ENCODE data around the gene STX11.

DNA sequence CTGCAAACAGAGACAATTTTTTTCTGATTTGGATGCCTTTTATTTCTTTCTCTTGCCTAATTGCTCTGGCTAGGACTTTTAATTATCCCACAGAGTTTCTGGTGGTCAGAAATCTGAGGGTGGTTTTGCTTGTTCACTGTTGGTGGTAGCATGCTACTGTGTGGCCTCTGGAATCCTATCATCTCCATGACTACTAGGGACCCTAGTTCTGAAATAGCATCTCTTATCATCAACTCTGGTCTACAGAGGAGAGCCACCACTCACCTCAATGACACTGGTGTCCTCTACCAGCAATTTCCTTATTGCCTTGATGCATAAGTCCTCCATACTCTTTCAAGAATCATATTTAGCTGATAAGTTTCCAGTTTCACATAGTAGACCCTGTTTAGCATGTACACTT lies 27.5 kb upstream of the STX11 start:
- TF ChIP-seq, protein P1, sequence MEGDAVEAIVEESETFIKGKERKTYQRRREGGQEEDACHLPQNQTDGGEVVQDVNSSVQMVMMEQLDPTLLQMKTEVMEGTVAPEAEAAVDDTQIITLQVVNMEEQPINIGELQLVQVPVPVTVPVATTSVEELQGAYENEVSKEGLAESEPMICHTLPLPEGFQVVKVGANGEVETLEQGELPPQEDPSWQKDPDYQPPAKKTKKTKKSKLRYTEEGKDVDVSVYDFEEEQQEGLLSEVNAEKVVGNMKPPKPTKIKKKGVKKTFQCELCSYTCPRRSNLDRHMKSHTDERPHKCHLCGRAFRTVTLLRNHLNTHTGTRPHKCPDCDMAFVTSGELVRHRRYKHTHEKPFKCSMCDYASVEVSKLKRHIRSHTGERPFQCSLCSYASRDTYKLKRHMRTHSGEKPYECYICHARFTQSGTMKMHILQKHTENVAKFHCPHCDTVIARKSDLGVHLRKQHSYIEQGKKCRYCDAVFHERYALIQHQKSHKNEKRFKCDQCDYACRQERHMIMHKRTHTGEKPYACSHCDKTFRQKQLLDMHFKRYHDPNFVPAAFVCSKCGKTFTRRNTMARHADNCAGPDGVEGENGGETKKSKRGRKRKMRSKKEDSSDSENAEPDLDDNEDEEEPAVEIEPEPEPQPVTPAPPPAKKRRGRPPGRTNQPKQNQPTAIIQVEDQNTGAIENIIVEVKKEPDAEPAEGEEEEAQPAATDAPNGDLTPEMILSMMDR (IDR thresholded peaks at IDR 0.05), result no peak
- no peak for TF ChIP-seq POLR2A (IDR thresholded peaks at IDR 0.05)
